ENCODE measurements around the gene PCBP3. TPM values are rescaled to one million over a fixed set of nuclear protein-coding genes. Genes with fewer than 3 reads are reported as not detected.

PCBP3 gene
- total RNA-seq, 1 donor from 2014 or later = not detected

DNA sequence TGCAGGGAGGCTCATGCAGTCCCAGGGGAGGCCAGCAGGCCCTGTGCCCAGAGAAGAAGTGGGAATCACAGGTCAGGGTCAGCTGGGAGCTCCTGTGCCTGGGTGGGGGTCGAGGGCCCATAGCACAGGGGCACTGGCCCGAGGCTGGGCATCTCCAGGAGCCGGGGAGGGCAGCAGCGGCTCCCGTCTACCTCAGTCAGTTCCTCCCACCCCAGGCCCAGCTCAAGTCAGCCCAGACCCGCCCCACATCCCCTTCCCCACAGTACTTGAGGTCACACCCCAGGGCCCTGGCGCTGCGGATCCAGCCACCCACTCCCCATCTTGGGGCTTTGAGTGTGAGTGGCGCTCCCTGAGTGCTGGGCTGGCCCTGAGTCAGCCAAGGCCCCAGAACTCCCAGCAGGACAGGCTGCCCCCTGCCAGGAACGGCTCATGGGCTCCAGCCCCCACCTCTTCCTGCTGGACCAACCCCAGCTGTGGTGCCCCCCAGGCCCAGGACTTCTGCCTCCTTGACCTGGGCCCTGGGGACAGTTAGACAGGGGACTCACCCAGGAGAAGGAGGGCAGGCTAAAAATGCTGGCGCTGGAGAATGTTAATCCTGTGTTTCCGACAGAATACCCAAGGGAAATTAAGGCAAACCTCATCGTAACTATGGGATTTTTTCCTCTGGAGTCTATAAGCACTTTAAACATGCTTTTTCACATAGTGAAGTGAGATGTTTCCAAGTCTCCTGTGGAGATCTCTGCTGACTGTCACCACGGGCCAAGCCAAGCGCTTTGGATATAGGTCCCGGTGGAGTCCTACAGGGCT lies 269.3 kb downstream of the PCBP3 start:
- DNase-seq (ENCODE audit: low read depth) = no peak
- no peak for TF ChIP-seq CTCF (conservative IDR thresholded peaks at IDR 0.05; ENCODE audit: low read depth, low read length)
- no peak overlapping the region for H3K4me3 ChIP-seq (ENCODE audit: low read depth, low read length)

DNA sequence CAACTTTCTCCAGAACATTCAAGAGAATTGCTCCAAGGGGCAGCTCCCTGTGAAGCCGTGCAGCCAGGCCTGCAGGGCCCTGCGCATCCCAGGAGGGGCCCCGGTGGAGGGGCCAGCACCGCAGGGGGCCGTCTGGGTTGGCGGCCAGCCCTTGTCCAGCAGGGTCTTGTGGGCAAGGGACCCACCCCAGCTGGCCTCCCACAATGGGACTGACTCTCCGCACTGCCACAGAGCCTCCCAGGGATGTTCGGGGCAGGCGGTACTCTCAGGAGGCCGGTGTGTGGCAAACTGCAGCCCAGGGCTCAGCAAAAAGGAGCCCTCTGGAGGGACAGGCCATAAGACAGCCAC lies 269.9 kb downstream of the PCBP3 start:
- TF ChIP-seq CTCF (conservative IDR thresholded peaks at IDR 0.05; ENCODE audit: low read depth, low read length) = no peak
- no peak for DNase-seq (ENCODE audit: low read depth)
- no peak overlapping the region for H3K4me3 ChIP-seq (ENCODE audit: low read depth, low read length)

DNA sequence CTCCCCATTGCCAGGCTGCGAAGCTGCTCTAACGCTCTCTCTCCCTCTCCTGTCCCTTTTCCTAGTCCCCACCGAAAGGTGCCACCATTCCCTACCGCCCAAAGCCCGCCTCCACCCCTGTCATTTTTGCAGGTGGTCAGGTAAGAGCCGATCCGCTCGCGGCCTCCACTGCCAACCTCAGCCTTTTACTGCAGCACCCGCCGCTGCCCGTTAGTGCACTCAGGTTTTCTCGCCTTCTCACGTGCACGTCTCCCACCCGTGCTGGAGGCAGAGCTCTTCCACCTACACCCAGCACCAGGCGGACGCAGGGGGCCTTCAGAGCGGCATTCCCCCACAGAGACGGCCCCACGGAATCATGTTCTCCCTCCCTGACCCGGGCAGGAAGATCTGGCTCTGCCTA lies 270.4 kb downstream of the PCBP3 start:
- DNase-seq (ENCODE audit: low read depth) = no peak
- TF ChIP-seq CTCF (conservative IDR thresholded peaks at IDR 0.05; ENCODE audit: low read depth, low read length) = no peak
- H3K4me3 ChIP-seq (ENCODE audit: low read depth, low read length) = no peak overlapping the region

GRCh38 chr21:45914321-45914845 lies 270.9 kb downstream of the PCBP3 start:
- no peak for TF ChIP-seq CTCF (conservative IDR thresholded peaks at IDR 0.05; ENCODE audit: low read depth, low read length)
- no peak overlapping the region for H3K4me3 ChIP-seq (ENCODE audit: low read depth, low read length)
- DNase-seq (ENCODE audit: low read depth) = no peak

GRCh38 chr21:45916011-45916840 lies 272.7 kb downstream of the PCBP3 start:
- TF ChIP-seq CTCF (conservative IDR thresholded peaks at IDR 0.05; ENCODE audit: low read depth, low read length) = no peak
- DNase-seq (ENCODE audit: low read depth) = no peak
- H3K4me3 ChIP-seq (ENCODE audit: low read depth, low read length) = no peak overlapping the region

- TF ChIP-seq CTCF (conservative IDR thresholded peaks at IDR 0.05; ENCODE audit: low read depth, low read length) = no peak
- DNase-seq (ENCODE audit: low read depth) = no peak
- H3K4me3 ChIP-seq (ENCODE audit: low read depth, low read length) = no peak overlapping the region
Measured at GRCh38 chr21:45917241-45917640, 273.7 kb downstream of the PCBP3 start.
